ENCODE data around the gene CDC42SE2.
"Not testable (repeated sequence)": the region's sequence is repeated elsewhere in the genome, so short reads cannot be mapped to it uniquely, and the experiment has no call there.

Gene CDC42SE2

DNA sequence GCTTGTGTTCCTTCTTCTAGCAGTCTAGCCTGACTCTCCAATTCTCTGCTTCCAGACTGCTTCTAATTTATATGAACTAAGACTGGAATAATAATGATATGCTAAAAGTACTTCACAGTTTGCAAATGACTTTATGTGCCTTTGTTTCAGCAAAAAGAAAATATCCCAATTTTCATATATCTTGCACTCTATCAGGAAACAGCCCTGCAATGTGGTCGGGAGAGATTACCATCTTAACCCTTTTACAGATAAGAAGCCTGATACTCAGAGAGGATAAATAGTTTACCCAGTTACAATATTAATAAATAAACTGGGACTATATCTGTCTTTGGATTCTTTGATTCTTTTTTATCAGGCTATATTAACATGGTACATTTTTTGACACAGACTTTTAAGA is 126.0 kb downstream of the CDC42SE2 start:
- no peak for DNase-seq (ENCODE audit: low spot score)

DNA sequence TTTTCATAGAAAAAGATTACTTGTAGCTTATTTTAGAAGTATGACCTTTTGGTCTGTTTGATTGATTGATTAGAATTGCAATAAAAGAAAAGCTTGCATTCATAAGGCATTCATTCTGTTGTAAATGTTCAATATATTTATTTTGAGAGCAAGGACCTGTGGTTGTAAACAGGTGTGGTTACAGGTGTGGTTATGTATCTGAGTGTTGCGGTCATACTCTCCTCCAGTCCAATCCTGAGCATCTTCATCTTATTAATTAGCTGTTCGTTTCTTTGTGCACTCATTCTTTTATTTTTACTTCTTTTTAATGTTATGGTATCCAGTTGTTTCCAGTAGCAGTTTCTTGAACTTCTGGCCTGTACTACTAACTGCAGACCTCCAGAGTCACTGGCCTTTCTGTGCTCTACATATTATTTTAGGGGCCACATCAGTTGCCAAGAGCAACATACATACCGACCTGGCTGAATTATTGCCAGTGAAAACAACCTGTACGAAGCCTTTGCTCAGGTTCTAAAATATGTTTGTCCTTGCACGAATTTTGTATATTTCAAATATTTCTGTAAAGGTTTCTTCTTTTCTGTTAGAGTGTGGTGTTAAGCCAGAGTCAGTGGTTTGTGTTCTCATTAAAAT is 128.7 kb downstream of the CDC42SE2 start:
- no peak for DNase-seq (ENCODE audit: low spot score)

DNA sequence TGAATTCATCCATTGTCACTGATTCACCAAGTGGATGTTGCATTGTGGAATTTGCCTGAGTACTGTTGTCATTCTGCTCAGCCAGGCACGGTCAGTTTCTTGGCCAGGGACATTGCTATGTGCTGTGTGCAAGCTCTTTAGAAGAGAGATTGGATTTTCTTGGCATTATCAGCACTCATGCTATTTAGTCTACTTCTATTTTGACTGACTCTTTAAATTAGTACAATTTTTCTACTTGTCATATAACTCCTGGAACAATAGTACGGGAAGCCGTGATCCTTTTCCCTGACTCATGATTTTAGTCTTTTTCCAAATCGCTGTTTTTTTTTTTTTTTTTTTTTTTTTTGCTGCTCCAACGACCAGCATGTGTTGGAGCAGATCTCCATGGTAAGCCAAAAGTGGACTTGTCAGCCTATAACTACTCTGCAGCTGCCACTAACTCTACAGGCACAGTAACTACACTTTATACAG is 129.7 kb downstream of the CDC42SE2 start:
- DNase-seq (ENCODE audit: low spot score): no peak

DNA sequence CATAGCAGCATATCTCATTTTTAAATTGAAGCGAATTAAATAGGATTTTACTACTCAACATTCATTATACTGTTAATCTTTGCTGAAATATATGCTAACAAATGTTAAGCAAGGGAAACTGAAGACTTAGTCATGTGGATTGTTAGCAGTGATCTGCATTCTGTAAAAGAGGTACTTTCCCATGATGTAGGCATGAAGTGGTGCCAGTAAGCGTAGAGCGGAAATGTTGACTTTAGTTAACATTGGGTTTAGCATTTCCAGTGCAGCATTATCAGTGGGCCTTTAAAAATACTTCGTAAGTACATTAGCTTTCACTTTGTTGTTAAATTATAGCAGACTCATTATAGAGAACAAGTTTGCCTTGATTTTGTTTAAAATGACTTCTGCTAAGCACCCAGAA is 130.3 kb downstream of the CDC42SE2 start:
- no peak for DNase-seq (ENCODE audit: low spot score)

DNA sequence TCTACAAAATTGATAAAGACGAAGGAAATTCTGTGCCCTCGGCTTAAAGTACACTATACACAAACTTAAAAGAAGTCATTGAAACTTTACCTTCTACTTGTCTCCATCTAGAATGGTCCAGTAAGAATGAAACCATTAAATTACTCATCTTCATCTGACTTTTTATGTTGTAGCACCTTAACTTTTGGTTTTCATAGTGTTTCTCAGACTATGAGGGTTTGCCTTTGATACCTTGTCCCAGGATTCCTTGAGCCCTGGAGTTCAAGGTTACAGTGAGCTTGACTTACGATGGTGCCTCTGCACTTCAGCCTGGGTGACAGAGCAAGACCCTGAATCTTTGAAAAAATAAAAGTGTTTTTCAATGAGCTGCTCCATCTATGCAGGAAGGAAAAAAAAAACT is 132.2 kb downstream of the CDC42SE2 start:
- DNase-seq (ENCODE audit: low spot score): no peak

DNA sequence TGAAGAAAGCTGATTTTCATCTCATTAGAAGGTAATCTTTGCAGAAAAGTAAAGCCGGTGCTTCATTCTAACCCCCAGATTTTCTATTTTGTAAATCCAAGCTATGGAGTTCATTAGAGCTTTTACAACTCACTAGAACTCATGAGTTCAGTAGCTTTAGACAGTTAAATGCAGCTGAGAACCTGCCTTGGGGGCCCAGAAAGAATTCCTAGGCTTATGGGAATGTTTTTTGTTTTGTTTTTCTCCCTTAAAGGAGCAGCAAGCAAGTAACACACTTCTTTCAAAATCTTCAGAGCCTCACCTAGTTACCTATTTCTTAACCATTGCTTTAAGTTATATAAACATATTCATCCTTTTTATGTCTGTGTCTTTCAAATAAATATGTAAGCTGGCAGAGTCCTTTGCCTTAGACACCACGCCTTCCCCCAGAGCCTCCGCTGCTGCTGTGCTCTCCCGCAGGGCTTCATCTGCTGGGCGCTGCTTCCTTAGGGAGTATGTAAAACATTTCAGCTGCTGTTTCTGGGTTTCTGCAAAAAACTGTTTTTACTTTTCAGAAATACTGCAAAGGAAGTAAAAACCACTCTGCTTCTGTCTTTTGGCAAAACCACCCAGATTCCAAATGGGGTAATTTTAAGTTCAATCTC is 132.9 kb downstream of the CDC42SE2 start:
- no peak for DNase-seq (ENCODE audit: low spot score)

DNA sequence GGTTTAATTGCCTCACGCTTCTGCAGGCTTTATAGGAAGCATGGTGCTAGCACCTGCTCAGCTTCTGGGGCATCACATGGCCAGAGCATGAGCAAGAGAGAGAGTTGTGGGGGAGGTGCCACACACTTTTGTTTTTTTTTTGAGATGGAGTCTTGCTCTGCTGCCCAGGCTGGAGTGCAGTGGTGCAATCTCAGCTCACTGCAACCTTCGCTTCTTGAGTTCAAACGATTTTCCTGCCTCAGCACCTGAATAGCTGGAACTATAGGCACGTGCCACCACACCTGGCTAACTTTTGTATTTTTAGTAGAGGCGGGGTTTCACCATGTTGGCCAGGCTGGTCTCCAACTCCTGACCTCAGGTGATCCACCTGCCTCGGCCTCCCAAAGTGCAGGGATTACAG is 135.2 kb downstream of the CDC42SE2 start:
- not testable (repeated sequence) for DNase-seq (ENCODE audit: low spot score)

DNA sequence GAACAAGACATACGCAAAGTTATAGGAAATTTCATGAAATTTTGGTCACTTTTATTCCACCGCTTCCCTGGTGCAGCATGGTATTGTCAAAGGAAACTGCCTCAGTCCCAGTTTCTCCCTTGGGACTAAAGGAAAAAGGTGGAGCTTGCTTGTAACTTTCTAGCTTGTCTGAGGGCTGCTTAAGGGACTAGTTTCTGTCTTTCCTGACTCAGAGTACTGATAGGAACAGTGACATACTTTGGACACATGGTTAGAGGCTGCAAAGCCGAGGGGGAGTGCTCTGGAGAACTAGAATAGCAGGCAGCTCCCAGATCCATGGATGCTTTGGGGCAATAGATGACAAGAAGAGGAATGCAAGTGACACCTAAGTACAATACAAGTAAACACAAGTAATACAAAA is 136.7 kb downstream of the CDC42SE2 start:
- no peak for DNase-seq (ENCODE audit: low spot score)

DNA sequence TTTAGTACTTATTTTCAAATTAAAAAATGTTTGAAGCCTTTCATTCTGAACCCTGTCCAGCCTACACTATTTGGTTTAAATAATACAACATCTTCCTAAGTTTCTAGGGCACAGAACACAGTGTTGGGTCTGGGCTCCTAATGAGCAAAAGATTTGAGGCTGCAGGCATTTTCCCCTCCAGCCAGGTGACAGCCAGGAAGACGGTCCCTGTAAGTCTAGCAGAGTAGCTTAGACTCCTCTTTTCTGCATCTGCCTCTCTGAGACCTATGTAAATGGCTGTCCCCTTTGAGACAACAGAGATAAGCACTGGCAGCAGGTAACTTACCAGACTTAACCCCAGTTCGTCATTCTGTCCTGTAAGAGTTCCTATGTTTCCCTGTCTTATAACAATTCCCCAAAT is 141.8 kb downstream of the CDC42SE2 start:
- DNase-seq (ENCODE audit: low spot score): no peak

DNA sequence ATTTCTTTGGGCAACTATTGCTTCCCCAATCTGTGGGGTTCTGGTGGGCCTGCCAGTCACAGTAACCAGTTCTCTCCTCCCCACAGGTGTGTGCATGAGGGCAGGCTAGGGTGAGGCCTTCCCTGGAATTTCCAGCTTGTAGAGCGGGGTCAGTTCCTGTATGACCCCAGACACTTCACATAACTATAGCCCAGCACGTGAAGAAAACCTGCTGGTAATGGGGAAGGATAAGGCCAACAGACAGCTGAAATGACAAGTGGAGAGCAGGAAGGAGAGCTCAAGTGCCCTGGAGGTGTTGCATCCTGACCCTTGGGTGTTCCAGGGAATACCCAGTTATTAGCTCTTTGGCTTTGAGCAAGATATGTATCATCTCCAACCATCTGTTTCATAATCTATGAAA is 142.2 kb downstream of the CDC42SE2 start:
- DNase-seq (ENCODE audit: low spot score): no peak

DNA sequence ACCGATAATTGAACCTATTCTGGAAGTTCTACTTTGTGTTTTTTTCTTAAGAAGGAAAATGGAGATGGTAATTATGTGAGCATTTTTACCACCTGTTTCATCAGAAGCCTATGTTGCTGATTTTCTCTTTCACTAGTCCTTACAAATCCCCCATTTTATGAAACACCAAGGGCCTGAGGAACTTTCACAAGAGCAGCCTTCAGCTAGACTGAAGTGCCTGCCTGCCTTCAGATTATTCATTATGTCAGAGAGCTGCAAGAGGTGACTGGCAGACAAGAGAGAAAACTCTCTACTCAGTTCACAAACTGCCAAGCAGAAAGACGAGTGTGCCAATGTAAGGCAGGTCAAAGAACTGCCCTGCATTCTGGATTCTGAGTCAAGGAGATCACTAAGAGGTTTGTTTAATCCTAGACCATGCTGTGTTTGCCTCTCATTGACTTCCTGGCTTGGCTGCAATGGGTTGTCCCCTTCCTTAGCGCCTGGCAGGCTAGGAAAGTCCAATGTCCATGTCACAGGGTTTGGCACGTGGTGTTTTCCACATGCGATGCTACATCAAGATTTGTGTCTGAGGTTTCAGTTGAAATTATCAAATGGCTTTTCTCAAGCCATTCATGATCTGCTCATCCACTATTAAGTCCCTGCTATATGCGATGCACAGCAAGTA is 143.3 kb downstream of the CDC42SE2 start:
- no peak for DNase-seq (ENCODE audit: low spot score)

DNA sequence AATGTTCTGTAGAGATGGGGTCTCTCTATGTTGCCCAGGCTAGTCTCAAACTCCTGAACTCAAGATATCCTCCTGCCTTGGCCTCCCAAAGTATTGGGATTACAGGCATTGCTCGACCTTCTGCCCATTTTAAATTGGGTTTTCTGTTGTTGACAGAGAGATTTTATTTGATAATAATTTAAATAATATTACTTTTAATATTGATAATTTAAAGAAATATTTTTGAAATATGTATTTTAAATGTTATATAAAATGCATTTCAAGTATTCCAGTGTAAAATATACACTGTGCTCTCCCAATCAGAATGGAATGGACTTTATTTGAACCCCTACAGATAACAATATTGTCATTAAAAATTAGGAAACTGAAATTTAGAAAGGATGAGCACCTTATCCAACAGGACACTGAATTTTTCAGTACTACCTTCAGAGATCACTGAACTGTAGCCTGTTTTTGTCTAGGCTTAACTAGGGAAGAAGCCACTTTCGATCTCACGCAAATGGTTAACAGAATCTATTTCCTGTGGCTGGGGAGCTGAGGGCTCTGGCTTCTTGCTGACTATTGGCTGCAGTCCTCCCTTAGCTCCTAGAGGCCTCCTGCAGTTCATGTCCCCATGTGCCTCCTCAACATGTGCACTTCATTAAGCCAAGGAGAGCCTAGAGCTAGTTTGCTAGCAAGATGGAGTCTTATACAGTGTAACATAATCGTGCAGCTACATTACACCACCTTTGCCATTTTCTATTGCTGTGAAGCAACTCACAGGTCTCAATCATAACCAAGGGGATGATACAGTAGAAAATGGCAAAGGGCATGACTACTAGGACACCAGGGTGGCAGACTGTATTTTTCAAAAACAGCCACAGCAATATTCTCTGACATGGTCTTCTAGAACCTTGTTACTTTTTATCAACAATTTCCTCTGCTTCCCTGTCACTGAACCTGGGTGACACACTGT is 150.0 kb downstream of the CDC42SE2 start:
- no peak for DNase-seq (ENCODE audit: low spot score)

DNA sequence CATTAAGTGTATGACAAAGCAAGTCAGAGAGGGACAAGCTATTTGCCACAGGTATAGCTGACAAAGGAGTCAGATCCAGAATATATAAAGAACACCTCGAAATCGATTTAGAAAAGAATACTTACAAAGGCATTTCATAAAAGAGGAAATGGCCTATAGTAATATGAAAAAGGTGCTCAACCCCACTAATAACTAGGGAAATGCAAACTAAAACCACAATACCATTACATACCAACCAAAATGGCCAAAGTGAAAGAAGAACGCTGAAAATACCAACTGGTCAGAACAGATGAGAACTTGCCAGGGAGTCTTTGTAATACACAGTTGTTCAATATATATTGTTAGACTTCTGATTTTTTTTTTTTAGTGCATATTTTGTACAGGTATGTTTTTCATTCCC is 152.9 kb downstream of the CDC42SE2 start:
- no peak for DNase-seq (ENCODE audit: low spot score)

DNA sequence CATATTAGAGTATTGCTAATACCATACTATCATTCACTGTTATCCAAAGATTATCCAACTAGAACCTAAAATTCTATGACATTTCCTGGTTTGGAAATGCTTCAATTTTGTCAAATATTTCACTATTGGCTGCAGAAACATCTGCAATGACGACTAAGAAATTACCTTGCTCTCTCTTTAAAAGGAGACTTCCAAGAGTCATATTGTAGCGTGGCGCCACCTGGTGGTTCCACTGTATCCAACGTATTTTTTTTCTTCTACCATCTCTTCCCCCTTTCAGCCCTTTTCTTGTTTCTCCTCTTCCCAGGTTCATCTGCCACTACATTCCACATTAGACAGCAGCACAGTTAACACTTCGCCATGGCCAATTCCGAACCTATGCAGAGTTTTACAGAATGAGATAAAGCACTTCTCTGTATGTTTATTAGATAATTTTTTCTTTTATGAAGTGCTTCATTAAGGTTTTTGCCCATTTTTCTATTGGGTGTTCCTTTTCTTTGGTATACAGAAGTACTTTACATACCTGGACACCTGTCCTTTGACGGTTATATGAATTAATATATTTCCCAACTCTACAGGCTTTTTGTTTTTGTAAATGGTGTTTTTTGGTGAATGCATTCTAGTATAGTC is 153.5 kb downstream of the CDC42SE2 start:
- peak; percentile 51 for DNase-seq (ENCODE audit: low spot score)

DNA sequence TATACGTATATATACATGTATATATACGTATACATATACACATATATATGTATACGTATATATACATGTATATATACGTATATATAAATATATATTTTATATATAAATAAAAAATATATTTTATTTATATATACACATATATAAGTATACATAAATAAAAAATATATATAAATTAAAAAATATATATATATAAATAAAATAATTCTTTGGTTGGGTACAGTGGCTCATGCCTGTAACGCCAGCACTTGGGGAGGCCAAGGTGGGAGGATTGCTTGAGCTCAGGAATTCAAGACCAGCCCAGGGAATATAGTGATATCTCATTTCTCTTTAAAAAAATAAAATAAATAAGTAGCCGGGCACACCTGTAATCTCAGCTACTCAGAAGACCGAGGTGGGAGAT is 155.0 kb downstream of the CDC42SE2 start:
- DNase-seq (ENCODE audit: low spot score): no peak

DNA sequence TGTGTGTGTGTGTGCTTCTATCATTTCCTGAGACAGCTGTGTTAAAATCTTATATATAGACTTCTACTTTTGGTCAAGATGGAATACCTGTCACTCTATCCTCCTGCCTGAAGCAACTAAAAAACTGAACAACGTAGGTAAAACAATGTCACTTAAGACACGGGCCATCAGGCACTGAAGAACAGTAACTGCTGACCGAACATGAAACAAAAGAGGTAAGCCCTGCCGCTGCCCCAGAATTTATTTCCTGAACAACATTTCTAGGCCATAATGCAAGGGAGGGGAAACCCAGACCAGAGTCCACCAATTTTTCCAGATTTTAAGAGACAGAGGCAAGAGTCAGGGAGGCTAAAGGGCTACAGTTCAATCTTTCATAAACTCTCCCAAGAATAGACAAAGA is 156.0 kb downstream of the CDC42SE2 start:
- DNase-seq (ENCODE audit: low spot score): no peak

DNA sequence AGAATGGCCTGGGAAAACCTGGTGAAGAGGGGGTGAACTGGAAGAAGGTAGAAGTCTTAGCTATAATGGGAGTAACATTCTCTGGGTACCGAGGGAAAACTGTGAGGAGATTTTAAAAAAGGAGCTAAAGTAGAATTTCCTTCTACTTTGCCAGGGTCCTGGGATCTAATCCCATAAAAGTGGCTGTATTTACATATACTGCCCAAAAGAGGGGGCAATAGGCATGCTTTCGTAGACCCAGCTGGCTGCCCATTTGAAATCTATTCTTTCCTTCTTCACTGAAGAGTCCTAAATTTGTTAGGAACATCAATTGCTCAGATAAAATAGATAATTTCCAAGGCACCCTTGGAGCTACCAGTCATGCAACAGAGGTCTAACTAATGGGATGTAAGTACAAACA is 159.2 kb downstream of the CDC42SE2 start:
- DNase-seq (ENCODE audit: low spot score): peak; percentile 14

DNA sequence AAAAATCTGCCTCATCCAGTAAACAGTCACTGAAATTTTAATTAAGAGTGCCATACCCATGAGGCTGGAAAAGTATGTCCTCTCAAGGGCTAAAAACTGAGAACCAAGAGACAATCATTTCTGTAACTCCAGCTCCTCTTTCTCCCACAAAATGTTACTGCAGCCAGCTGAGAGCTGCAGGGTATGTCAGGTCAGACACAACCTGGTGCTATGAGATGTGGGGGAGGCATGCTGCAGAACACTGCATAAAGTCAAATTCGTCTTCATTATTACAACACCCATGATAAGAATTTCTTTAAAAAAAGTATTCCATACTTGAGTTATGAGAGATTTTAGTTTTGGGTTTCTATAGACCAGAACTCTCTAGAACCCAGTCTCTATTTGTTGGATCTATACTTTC is 162.2 kb downstream of the CDC42SE2 start:
- no peak for DNase-seq (ENCODE audit: low spot score)

DNA sequence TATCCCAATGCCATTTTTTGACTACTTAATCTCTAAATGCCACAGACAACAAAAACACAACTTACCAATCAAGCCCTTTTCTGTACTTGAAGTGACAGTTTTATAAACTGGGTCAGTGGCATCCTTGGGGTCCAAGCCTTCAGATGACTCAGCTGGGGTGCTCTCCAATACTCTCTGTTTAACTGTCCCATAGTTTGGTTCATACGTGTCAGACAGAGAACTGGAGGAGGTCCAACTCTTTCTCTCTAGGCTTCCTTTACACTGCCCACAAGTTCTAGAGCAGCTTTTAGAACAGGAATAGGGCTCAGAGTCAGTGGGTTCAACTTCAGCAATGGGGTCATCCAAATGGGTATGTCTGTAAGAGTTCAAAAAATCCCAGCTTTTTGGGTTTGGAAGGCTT is 166.9 kb downstream of the CDC42SE2 start:
- no peak for DNase-seq (ENCODE audit: low spot score)

DNA sequence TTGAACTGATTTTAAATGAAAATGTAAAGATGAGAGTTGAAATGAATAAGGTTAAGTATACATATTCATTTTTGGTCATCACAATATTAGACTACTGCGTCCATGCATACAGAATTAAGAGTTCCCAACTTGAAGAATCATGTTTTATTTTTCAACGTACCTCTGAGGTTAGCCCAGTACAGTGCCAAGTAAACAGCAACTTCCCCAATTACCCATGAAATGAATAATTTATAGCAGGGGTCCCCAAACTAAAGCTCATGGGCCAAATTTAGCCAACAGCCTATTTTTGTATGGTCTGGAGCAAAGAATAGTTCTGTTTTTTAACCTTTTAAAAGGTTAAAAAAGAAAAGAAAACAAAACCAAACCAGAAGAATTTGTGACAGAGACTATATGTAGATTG is 167.9 kb downstream of the CDC42SE2 start:
- DNase-seq (ENCODE audit: low spot score): no peak

DNA sequence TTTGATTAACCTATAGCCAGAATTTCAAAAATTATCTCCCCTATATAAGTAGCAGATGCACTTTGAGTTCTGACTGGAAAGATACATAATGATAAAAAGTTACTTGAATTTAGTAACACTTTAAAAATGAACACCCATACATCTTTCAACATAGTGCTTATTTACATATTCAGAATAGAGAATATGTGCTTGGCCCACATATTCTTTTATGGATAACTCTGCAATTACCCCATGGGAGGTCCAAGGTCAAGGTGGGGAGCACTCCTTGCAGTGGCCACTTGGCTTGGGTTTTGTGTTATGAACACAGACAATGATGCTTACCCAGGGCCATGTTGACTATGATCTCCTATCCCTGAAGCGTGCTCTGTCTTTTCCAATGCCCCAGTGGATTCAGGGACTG is 169.3 kb downstream of the CDC42SE2 start:
- DNase-seq (ENCODE audit: low spot score): no peak

DNA sequence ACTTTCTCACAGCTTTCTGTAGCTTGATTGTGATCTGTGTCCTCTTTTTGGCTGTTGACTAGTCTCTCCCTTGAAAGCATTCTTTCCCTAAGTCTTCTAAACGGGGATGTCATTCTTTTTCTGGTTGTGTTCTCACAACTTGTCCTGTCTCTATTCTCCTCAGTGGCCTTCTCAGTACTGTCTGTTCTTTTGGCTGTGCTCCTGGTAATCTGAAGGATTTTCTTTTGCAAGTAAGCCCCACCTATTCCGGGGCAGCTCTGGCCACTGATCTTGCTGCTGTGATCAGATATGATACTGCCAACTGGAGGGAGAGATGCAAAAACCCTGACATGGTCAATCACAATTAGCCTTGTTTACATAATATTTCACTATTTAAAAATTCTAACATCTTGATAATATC is 172.2 kb downstream of the CDC42SE2 start:
- no peak for DNase-seq (ENCODE audit: low spot score)

Data from kidney capillary endothelial cell (primary cell).